IMR-90 (cell line): Measurements from ENCODE around the gene AKAP1. TPM values are rescaled to one million over a fixed set of nuclear protein-coding genes. Genes with fewer than 3 reads are reported as not detected.

Experiments
- ATAC-seq: fragments of 200-7000 bp; cut with Tn5 transposase; 2 replicates; pipeline ENCODE4 v1.9.1; 2020; ENCODE audit warnings: low read depth, mild to moderate bottlenecking, moderate library complexity
- BruUV-seq: library from RNA; stranded (reverse); fragments of 400-500 nt; replicated peaks from 2 replicates; lab custom pipeline; 2021; lab: Mats Ljungman, UMichigan
- CTCF ChIA-PET: fragments of 300-600 bp; formaldehyde crosslinking; extraction: SDS; loops from one replicate; lab custom pipeline; 2021; ENCODE audit warnings: antibody characterized with exemption; lab: Yijun Ruan, JAX
- POLR2A ChIA-PET: fragments of 300-600 bp; sonication (Branson Sonifier 250); formaldehyde crosslinking; loops from one replicate; lab custom pipeline; 2022; ENCODE audit warnings: antibody characterized with exemption; ENCODE audit not compliant: unreplicated experiment; lab: Charles Lee
- DNase-seq: peaks from one replicate; pipeline ENCODE4 v3.0.0; 2013
- H2AFZ ChIP-seq: replicated peaks from 2 replicates; pipeline ENCODE3; 2013; ENCODE audit warnings: low read length, mild to moderate bottlenecking; ENCODE audit not compliant: poor library complexity
- H2AK5ac ChIP-seq: 2 replicates; pipeline ENCODE4 v1.6.1; 2013; ENCODE audit warnings: low read depth, low read length, inconsistent platforms
- H2AK9ac ChIP-seq: replicated peaks from 2 replicates; pipeline ENCODE3; 2013; ENCODE audit warnings: mild to moderate bottlenecking, low read depth, low read length, moderate library complexity; ENCODE audit not compliant: poor library complexity
- H2BK120ac ChIP-seq: 2 replicates; pipeline ENCODE4 v1.6.1; 2013; ENCODE audit warnings: low read depth, low read length, inconsistent platforms
- H2BK15ac ChIP-seq: 3 replicates; pipeline ENCODE4 v1.6.1; 2013; ENCODE audit warnings: low read depth, low read length, inconsistent platforms
- H2BK20ac ChIP-seq: 2 replicates; pipeline ENCODE4 v1.6.1; 2013; ENCODE audit warnings: low read depth, mild to moderate bottlenecking, inconsistent platforms, low read length, moderate library complexity
- H2BK5ac ChIP-seq: 2 replicates; pipeline ENCODE4 v1.6.1; 2013; ENCODE audit warnings: mild to moderate bottlenecking, low read depth, low read length, inconsistent platforms; ENCODE audit not compliant: poor library complexity, severe bottlenecking
- H3K14ac ChIP-seq: replicated peaks from 2 replicates; pipeline ENCODE4 v1.6.1; 2013; ENCODE audit warnings: low read depth, low read length, inconsistent platforms
- H3K18ac ChIP-seq: 2 replicates; pipeline ENCODE4 v1.6.1; 2013; ENCODE audit warnings: low read depth, low read length, control low read depth
- H3K23ac ChIP-seq: 2 replicates; pipeline ENCODE4 v1.6.1; 2013; ENCODE audit warnings: low read depth, low read length, inconsistent platforms
- H3K27ac ChIP-seq: 2 replicates; pipeline ENCODE4 v1.5.1; 2013; ENCODE audit warnings: mild to moderate bottlenecking, control low read depth, low read length; ENCODE audit not compliant: insufficient read depth
- H3K27me3 ChIP-seq: 2 replicates; pipeline ENCODE4 v1.6.1; 2013; ENCODE audit warnings: low read length; ENCODE audit not compliant: control insufficient read depth, insufficient read depth
- H3K36me3 ChIP-seq: 2 replicates; pipeline ENCODE4 v1.6.1; 2013; ENCODE audit warnings: low read length, mixed read lengths; ENCODE audit not compliant: control insufficient read depth, insufficient read depth
- H3K4ac ChIP-seq: 2 replicates; pipeline ENCODE4 v1.6.1; 2013; ENCODE audit warnings: low read depth, low read length, inconsistent platforms
- H3K4me1 ChIP-seq: 2 replicates; pipeline ENCODE4 v1.6.1; 2013; ENCODE audit warnings: low read length, mixed read lengths; ENCODE audit not compliant: control insufficient read depth, insufficient read depth
- H3K4me2 ChIP-seq: 2 replicates; pipeline ENCODE4 v1.6.1; 2013; ENCODE audit warnings: low read depth, mild to moderate bottlenecking, control low read depth, low read length, moderate library complexity
- H3K4me3 ChIP-seq: 2 replicates; pipeline ENCODE4 v1.5.1; 2013; ENCODE audit warnings: low read depth, mild to moderate bottlenecking, control low read depth, low read length, moderate library complexity; ENCODE audit not compliant: insufficient read depth
- H3K56ac ChIP-seq: 2 replicates; pipeline ENCODE4 v1.6.1; 2013; ENCODE audit warnings: low read length, inconsistent platforms; ENCODE audit not compliant: insufficient read depth; ENCODE audit errors: extremely low read depth
- H3K79me1 ChIP-seq, 2 experiments: 2 replicates each; pipeline ENCODE4 v1.6.1; 2013; ENCODE audit warnings: low read length in 2 of 2, inconsistent platforms in 1 of 2, low read depth in 1 of 2
- H3K9ac ChIP-seq: 2 replicates; pipeline ENCODE4 v1.6.1; 2013; ENCODE audit warnings: low read depth, low read length, control low read depth
- H3K9me1 ChIP-seq: 2 replicates; pipeline ENCODE4 v1.6.1; 2013; ENCODE audit warnings: low read length, inconsistent platforms; ENCODE audit not compliant: insufficient read depth
- H3K9me3 ChIP-seq: 2 replicates; pipeline ENCODE4 v1.6.1; 2013; ENCODE audit warnings: low read length; ENCODE audit not compliant: control insufficient read depth, insufficient read depth
- H4K20me1 ChIP-seq: 2 replicates; pipeline ENCODE4 v1.6.1; 2013; ENCODE audit warnings: low read length, inconsistent platforms; ENCODE audit not compliant: insufficient read depth
- H4K5ac ChIP-seq: 2 replicates; pipeline ENCODE4 v1.6.1; 2013; ENCODE audit warnings: mild to moderate bottlenecking, low read depth, low read length, control low read depth
- H4K8ac ChIP-seq, 2 experiments: 2 replicates each; pipeline ENCODE4 v1.6.1; 2013; ENCODE audit warnings: low read depth in 2 of 2, low read length in 2 of 2, control low read depth in 1 of 2, inconsistent platforms in 1 of 2
- H4K91ac ChIP-seq: 2 replicates; pipeline ENCODE4 v1.6.1; 2013; ENCODE audit warnings: low read depth, low read length, inconsistent platforms; ENCODE audit not compliant: insufficient read depth
- BHLHE40 ChIP-seq: fragments of 150-350 bp; IDR thresholded peaks from 2 replicates; pipeline ENCODE4 v1.6.1; 2016; ENCODE audit warnings: mild to moderate bottlenecking, low read depth, low read length
- CEBPB ChIP-seq: IDR thresholded peaks from 2 replicates; pipeline ENCODE4 v1.6.1; 2012; ENCODE audit warnings: low read depth, low read length, improper control_type of control experiment
- CHD1 ChIP-seq: IDR thresholded peaks from 2 replicates; pipeline ENCODE4 v1.6.1; 2012; ENCODE audit warnings: low read depth, low read length, improper control_type of control experiment
- MXI1 ChIP-seq: IDR thresholded peaks from 2 replicates; pipeline ENCODE4 v1.6.1; 2012; ENCODE audit warnings: low read depth, mild to moderate bottlenecking, low read length, moderate library complexity, borderline replicate concordance
- RAD21 ChIP-seq: IDR thresholded peaks from 2 replicates; pipeline ENCODE4 v1.6.1; 2012; ENCODE audit warnings: low read length, improper control_type of control experiment
- RFX5 ChIP-seq: IDR thresholded peaks from 2 replicates; pipeline ENCODE4 v1.8.0; 2012; ENCODE audit warnings: low read depth, mild to moderate bottlenecking, low read length, moderate library complexity
- SMC3 ChIP-seq: fragments of 150-350 bp; IDR thresholded peaks from 2 replicates; pipeline ENCODE4 v1.6.1; 2016; ENCODE audit warnings: low read depth, mild to moderate bottlenecking, antibody characterized with exemption, low read length, moderate library complexity
- WGBS, 2 experiments: methylation state at CpG; one replicate each; pipeline versions ENCODE4 v1.1.5 to v1.1.7; 2013; ENCODE audit warnings: missing lambda C conversion rate in 2 of 2; ENCODE audit not compliant: insufficient read length in 1 of 2; ENCODE audit errors: extremely low coverage in 2 of 2; 5-methylcytosine and 5-hydroxymethylcytosine counted together
- dilution Hi-C: fragments of 300-500 bp; cut with HindIII; formaldehyde crosslinking; loops from one replicate; pipeline ENCODE4 v1.14.3; 2018; ENCODE audit warnings: low sequenced_read_pairs; ENCODE audit not compliant: unreplicated experiment
- in situ Hi-C: fragments of 300-500 bp; cut with MboI; formaldehyde crosslinking; loops from 3 replicates; pipeline ENCODE4 v1.14.3; 2019; ENCODE audit warnings: low sequenced_read_pairs, inconsistent platforms, mixed read lengths
- intact Hi-C: fragments of 100-400 bp; cut with micrococcal nuclease; formaldehyde crosslinking; loops from 2 replicates; pipeline ENCODE4 v1.10.0; 2022
- polyA plus RNA-seq, 3 experiments: library from polyadenylated mRNA; depleted of rRNA; stranded (reverse); fragments of >200 nt; gene quantifications; 2 replicates each; pipeline ENCODE4 v1.2.3, GENCODE V29; 2012; ENCODE audit warnings: low replicate concordance in 1 of 3
- total RNA-seq: library from RNA; depleted of rRNA; stranded (reverse); fragments of >200 nt; gene quantifications from 2 replicates; pipeline ENCODE4 v1.2.3, GENCODE V29; 2012
- TF ChIP-seq, protein P1 (sequence below): conservative IDR thresholded peaks from 2 replicates; pipeline ENCODE4 v1.5.1; 2012; ENCODE audit warnings: mild to moderate bottlenecking, low read depth, low read length, improper control_type of control experiment
- TF ChIP-seq, protein P2 (sequence below): fragments of 150-350 bp; IDR thresholded peaks from 2 replicates; pipeline ENCODE4 v1.6.1; 2017; ENCODE audit warnings: mild to moderate bottlenecking, antibody characterized with exemption, low read length, low read depth

AKAP1 gene
- total and polyA plus RNA-seq, 2 of the 4 experiments (the other 2 are of a cell fraction): 10.2 to 17.4 TPM

GRCh38 chr17:57086069-57086930, 1.3 kb downstream of the AKAP1 start:
- peak; percentile 8 for DNase-seq
- POLR2A ChIA-PET: no interaction called here
- dilution Hi-C loops (no loop called here), intact Hi-C loops (no loop called here), in situ Hi-C loops (no loop called here)
- peaks cover 4% of the 10 kb centered on the region; the same call in 1 of the 2 replicates for H4K20me1 ChIP-seq
- H3K9me3 ChIP-seq: no peaks in the 10 kb centered on the region
- H3K4me1 ChIP-seq: no peaks in the 10 kb centered on the region
- H3K9ac ChIP-seq: no peak overlapping the region; the same call in 1 of the 2 replicates
- CTCF ChIA-PET: interaction anchor here (0.6 kb wide), 1 partner anchor 512 kb away, joined by 3 read pairs; no protein-coding TSS in a partner anchor
- no peaks in the 10 kb centered on the region for H3K9me1 ChIP-seq
- no peak overlapping the region for H2BK5ac ChIP-seq
- WGBS, 2 experiments: 9% methylated on average over 9 of the region's 45 CpGs; no CpG with 5 or more reads in 1 of the 2 experiments
- H3K27me3 ChIP-seq: no peaks in the 10 kb centered on the region
- H2BK120ac ChIP-seq: no peak overlapping the region
- H2AFZ ChIP-seq: peak overlapping the region; percentile 100
- H3K27ac ChIP-seq: no peak overlapping the region; the same call in 1 of the 2 replicates
- no peak for ATAC-seq
- no peak overlapping the region for H2AK5ac ChIP-seq
- TF ChIP-seq, protein P1, sequence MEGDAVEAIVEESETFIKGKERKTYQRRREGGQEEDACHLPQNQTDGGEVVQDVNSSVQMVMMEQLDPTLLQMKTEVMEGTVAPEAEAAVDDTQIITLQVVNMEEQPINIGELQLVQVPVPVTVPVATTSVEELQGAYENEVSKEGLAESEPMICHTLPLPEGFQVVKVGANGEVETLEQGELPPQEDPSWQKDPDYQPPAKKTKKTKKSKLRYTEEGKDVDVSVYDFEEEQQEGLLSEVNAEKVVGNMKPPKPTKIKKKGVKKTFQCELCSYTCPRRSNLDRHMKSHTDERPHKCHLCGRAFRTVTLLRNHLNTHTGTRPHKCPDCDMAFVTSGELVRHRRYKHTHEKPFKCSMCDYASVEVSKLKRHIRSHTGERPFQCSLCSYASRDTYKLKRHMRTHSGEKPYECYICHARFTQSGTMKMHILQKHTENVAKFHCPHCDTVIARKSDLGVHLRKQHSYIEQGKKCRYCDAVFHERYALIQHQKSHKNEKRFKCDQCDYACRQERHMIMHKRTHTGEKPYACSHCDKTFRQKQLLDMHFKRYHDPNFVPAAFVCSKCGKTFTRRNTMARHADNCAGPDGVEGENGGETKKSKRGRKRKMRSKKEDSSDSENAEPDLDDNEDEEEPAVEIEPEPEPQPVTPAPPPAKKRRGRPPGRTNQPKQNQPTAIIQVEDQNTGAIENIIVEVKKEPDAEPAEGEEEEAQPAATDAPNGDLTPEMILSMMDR: no peak
- TF ChIP-seq CHD1 (no peak), CEBPB (no peak), BHLHE40 (peak; percentile 12; the same call in 1 of the 2 replicates), RFX5 (no peak), RAD21 (no peak), MXI1 (0 out of 2 replicates have a peak, but pooled peaks have one; percentile 12), SMC3 (no peak)
- TF ChIP-seq, protein P2, sequence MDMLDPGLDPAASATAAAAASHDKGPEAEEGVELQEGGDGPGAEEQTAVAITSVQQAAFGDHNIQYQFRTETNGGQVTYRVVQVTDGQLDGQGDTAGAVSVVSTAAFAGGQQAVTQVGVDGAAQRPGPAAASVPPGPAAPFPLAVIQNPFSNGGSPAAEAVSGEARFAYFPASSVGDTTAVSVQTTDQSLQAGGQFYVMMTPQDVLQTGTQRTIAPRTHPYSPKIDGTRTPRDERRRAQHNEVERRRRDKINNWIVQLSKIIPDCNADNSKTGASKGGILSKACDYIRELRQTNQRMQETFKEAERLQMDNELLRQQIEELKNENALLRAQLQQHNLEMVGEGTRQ: peak; percentile 60; the same call in 1 of the 2 replicates
- no peak overlapping the region for H2BK20ac ChIP-seq
- no peaks in the 10 kb centered on the region for H3K36me3 ChIP-seq
- peak overlapping the region; percentile 90 for H2AK9ac ChIP-seq
- no peak overlapping the region for H2BK15ac ChIP-seq
- no peak overlapping the region for H4K5ac ChIP-seq
- peak overlapping the region; percentile 29; the same call in 1 of the 2 replicates for H3K14ac ChIP-seq
- 0 out of 2 replicates have a peak overlapping the region, but pooled peaks have one; percentile 21 for H4K91ac ChIP-seq
- no peak overlapping the region for H3K18ac ChIP-seq
- H4K8ac ChIP-seq: peak overlapping the region in 1 of 2 experiments; percentile 60; a peak in 1 of 4 replicates
- peak overlapping the region; percentile 49 for H3K4me3 ChIP-seq
- no peak overlapping the region for H3K56ac ChIP-seq
- peak overlapping the region; percentile 18; the same call in 1 of the 2 replicates for H3K4ac ChIP-seq
- peaks cover 15 to 18% of the 10 kb centered on the region in 2 experiments; a peak in 3 of 4 replicates for H3K79me1 ChIP-seq
- H3K4me2 ChIP-seq: peak overlapping the region; percentile 63
- BruUV-seq: no TSS peak
- H3K23ac ChIP-seq: peak overlapping the region; percentile 40; the same call in 1 of the 2 replicates
